Testis (tissue), 3 donors: ENCODE results near the gene ADORA1. TPM values are rescaled to one million over a fixed set of nuclear protein-coding genes. Genes with fewer than 3 reads are reported as not detected.
A peak's percentile ranks its signal among the peaks of the same experiment; 100 is the strongest.

Experiments used
- DNase-seq: peaks from one replicate; pipeline ENCODE4 v3.0.0-alpha.2; 2019
- H3K27ac ChIP-seq, 2 donors: fragments of 200-600 bp; sonication (generic); one replicate each; pipeline ENCODE4 v1.5.1; 2019
- H3K27me3 ChIP-seq: fragments of 200-600 bp; sonication (generic); one replicate; pipeline ENCODE4 v1.5.1; 2019
- H3K36me3 ChIP-seq: fragments of 200-600 bp; sonication (generic); one replicate; pipeline ENCODE4 v1.5.1; 2017; ENCODE audit warnings: low read depth; ENCODE audit errors: missing control alignments
- H3K4me1 ChIP-seq: fragments of 200-600 bp; sonication (generic); one replicate; pipeline ENCODE4 v1.5.1; 2019
- H3K4me3 ChIP-seq, 2 donors: fragments of 200-600 bp; sonication (generic); one replicate each; pipeline ENCODE4 v1.5.1; 2017 to 2019
- H3K9me3 ChIP-seq: fragments of 200-600 bp; sonication (generic); one replicate; pipeline ENCODE4 v1.5.1; 2017
- CTCF ChIP-seq, 3 experiments: fragments of 450-650 bp in 2 of 3; fragments of 200-600 bp in 1 of 3; sonication (generic) in 1 of 3; IDR thresholded peaks; one replicate each; pipeline ENCODE4 v1.5.1; 2016 to 2019; ENCODE audit warnings: antibody characterized with exemption in 3 of 3, mild to moderate bottlenecking in 2 of 3, moderate library complexity in 1 of 3
- POLR2A ChIP-seq: fragments of 450-650 bp; IDR thresholded peaks from one replicate; pipeline ENCODE4 v1.6.1; 2017; ENCODE audit warnings: antibody characterized with exemption, mild to moderate bottlenecking, moderate library complexity
- WGBS, 2 donors: methylation state at CpG; one replicate each; pipeline ENCODE4 v1.1.5; 2018; 5-methylcytosine and 5-hydroxymethylcytosine counted together
- intact Hi-C: fragments of 100-400 bp; cut with DNase I; formaldehyde crosslinking; loops from one replicate; pipeline ENCODE4 v1.15.1; 2023; ENCODE audit warnings: low total_unique reads
- polyA plus RNA-seq: library from polyadenylated mRNA; stranded (reverse); fragments of 350-450 nt; fragmentation: Illumina TruSeq; extraction: RNeasy Lipid Tissue Mini Kit (QIAGEN cat#74804); gene quantifications from one replicate; pipeline ENCODE4 v1.2.3, GENCODE V29; 2014; ENCODE audit warnings: low read depth, low replicate concordance; ENCODE audit not compliant: insufficient read depth
- total RNA-seq, 2 donors: library from RNA; depleted of rRNA; stranded (reverse); fragments of >200 nt; gene quantifications; one replicate each; pipeline ENCODE4 v1.2.3, GENCODE V29; 2016

ADORA1 gene
- total and polyA plus RNA-seq, 3 donors from 2014 or later: 43.2 to 68.6 (median 61.9) TPM

DNA sequence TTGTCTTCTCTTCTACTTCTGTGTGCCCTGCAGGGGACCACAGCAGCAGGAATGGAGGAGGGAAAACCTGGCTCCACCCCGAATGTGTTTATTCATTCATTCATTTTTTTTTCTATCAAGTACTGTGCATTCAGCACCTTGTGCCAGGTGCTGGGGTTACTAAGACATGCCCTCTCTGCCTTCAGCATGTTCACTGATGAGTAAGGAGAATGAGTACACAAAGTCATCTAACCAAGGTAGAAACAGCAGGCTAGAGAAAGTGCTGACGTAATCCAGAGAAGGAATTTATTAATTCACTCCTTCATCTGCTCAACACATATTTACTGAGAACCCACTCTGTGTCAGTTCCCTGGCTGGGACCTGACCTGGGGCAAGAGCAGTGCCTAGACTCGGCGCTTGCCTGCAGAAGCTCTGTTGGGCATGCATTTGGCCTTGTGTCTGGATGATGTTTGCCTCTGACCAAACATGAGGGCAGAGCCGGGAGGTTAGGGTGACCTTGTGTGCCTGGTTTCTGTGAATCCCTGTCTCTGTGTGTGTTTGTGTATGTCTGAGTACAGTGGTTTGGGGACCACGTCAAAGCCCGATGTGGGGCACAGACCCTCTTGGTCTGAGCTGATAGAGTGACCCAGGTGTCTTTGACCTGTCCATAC is 38.4 kb upstream of the ADORA1 start:
- WGBS, 2 donors: 73 to 93% methylated on average over 3 to 7 of the region's 7 CpGs
- TF ChIP-seq CTCF (IDR thresholded peaks at IDR 0.05): no peak
- no peak for TF ChIP-seq POLR2A
- Histone ChIP-seq H3K27me3 (no peaks in the 10 kb centered on the region), H3K4me3 (no peak overlapping the region), H3K4me1 (peaks cover 11% of the 10 kb centered on the region), H3K27ac (no peak overlapping the region), H3K9me3 (no peaks in the 10 kb centered on the region), H3K36me3 (no peaks in the 10 kb centered on the region)
- intact Hi-C loops: no loop called here
- no peak for DNase-seq

- H3K4me1 ChIP-seq: peaks cover 11% of the 10 kb centered on the region
- TF ChIP-seq POLR2A: no peak
- no peak for TF ChIP-seq CTCF (IDR thresholded peaks at IDR 0.05)
- H3K27ac ChIP-seq: no peak overlapping the region
- DNase-seq: no peak
- no peaks in the 10 kb centered on the region for H3K36me3 ChIP-seq
- H3K9me3 ChIP-seq: no peaks in the 10 kb centered on the region
- intact Hi-C loops: no loop called here
- 66 to 76% methylated on average over 4 to 7 of the region's 7 CpGs for WGBS, 2 donors
- no peaks in the 10 kb centered on the region for H3K27me3 ChIP-seq
- H3K4me3 ChIP-seq: no peak overlapping the region
These were observed 37.9 kb upstream of the ADORA1 start for GRCh38 chr1:203089651-203090045.

DNA sequence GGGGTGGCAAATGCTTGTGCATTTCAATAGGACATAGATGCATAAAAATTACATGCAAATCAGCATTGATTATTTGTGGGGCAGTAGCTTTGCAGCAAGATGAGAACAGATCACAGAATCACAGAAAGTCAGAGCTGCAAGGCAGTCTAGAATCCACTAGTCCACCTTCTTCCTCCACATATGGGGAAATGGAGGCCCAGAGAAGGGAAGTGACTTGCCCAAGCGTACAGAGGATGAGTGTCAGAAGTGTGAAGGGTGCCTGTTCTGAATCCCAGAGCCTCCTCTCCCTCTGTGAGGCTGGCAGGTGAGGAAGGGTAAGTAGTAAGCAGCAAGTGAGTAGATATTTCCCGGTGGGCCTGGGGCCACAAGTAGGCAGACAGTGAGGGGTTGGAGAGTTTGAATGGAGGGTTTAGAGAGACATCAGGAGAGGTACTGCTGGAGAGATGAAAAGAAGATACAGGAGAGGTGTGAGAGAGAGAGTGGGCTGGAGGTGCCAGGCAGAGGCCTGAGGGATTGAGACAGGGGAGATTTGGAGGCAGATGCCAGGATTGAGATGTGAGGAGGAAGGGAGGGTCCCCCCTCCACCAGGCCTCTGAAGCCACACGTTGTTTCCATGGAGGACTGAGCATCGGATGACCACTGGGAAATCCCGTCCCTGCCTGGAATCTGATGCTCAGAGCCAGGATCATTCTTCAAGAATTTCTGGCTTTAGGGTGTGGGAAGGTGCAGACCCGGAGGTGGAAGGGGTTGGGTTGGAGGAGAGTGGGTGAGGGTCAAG is 36.9 kb upstream of the ADORA1 start:
- intact Hi-C loops: no loop called here
- peaks cover 11% of the 10 kb centered on the region for H3K4me1 ChIP-seq
- 60 to 64% methylated on average over 6 of the region's 6 CpGs for WGBS, 2 donors
- no peaks in the 10 kb centered on the region for H3K9me3 ChIP-seq
- no peaks in the 10 kb centered on the region for H3K36me3 ChIP-seq
- no peaks in the 10 kb centered on the region for H3K27me3 ChIP-seq
- DNase-seq: no peak
- H3K27ac ChIP-seq: no peak overlapping the region
- TF ChIP-seq CTCF (IDR thresholded peaks at IDR 0.05): no peak
- no peak for TF ChIP-seq POLR2A
- no peak overlapping the region for H3K4me3 ChIP-seq

GRCh38 chr1:203091199-203091477 is 36.4 kb upstream of the ADORA1 start:
- Histone ChIP-seq H3K27ac (peak overlapping the region in 1 of 2 donors; percentile 30), H3K36me3 (no peaks in the 10 kb centered on the region), H3K4me3 (no peak overlapping the region), H3K9me3 (no peaks in the 10 kb centered on the region), H3K27me3 (no peaks in the 10 kb centered on the region), H3K4me1 (peaks cover 11% of the 10 kb centered on the region)
- no peak for TF ChIP-seq CTCF (IDR thresholded peaks at IDR 0.05)
- TF ChIP-seq POLR2A: no peak
- intact Hi-C loops: no loop called here
- 70 to 74% methylated on average over 4 of the region's 4 CpGs for WGBS, 2 donors
- no peak for DNase-seq
